Omental fat pad (tissue), 4 donors: Measurements from ENCODE around the gene ETV7. TPM values are rescaled to one million over a fixed set of nuclear protein-coding genes. Genes with fewer than 3 reads are reported as not detected.

Experiments used
- ATAC-seq: fragments of 150-250 bp; one replicate; pipeline ENCODE4 v1.9.1; 2016; ENCODE audit warnings: mild to moderate bottlenecking, moderate library complexity; ENCODE audit not compliant: low FRiP score
- DNase-seq: peaks from one replicate; pipeline ENCODE4 v3.0.0-alpha.2; 2019; ENCODE audit warnings: low spot score
- CTCF ChIP-seq, 3 donors: fragments of 450-650 bp; IDR thresholded peaks; one replicate each; pipeline ENCODE4 v1.5.1; 2016 to 2017; ENCODE audit warnings: antibody characterized with exemption in 3 of 3, mild to moderate bottlenecking in 3 of 3, moderate library complexity in 2 of 3
- total RNA-seq, 4 donors: library from RNA; depleted of rRNA; stranded (reverse); fragments of >200 nt; gene quantifications; one replicate each; pipeline ENCODE4 v1.1.0, GENCODE V29; 2016

Gene ETV7
- total RNA-seq, 4 donors from 2014 or later = 0.56 to 5.9 (median 2.8) TPM

GRCh38 chr6:36404164-36404563 is 16.7 kb upstream of the ETV7 start:
- no peak for ATAC-seq
- no peak for TF ChIP-seq CTCF (IDR thresholded peaks at IDR 0.05)

GRCh38 chr6:36402481-36402880 is 15.0 kb upstream of the ETV7 start:
- no peak for DNase-seq
- no peak for TF ChIP-seq CTCF (IDR thresholded peaks at IDR 0.05)
- no peak for ATAC-seq

More at GRCh38 chr6:36404164-36404563, 16.7 kb upstream of the ETV7 start:
- DNase-seq = no peak

GRCh38 chr6:36399970-36400369 is 12.5 kb upstream of the ETV7 start:
- ATAC-seq = no peak
- DNase-seq = no peak
- TF ChIP-seq CTCF (IDR thresholded peaks at IDR 0.05) = no peak

- DNase-seq = no peak
- no peak for ATAC-seq
- TF ChIP-seq CTCF (IDR thresholded peaks at IDR 0.05) = no peak
Measured at GRCh38 chr6:36392621-36393020, 5.2 kb upstream of the ETV7 start.

- TF ChIP-seq CTCF (IDR thresholded peaks at IDR 0.05) = no peak
- ATAC-seq = no peak
- DNase-seq = no peak
Measured at GRCh38 chr6:36389353-36389752, 1.9 kb upstream of the ETV7 start.

- ATAC-seq (peak; percentile 59), DNase-seq (no peak)
Measured at GRCh38 chr6:36386495-36387439, 702 bp downstream of the ETV7 start.

More at GRCh38 chr6:36386495-36387439, 702 bp downstream of the ETV7 start:
- TF ChIP-seq CTCF (IDR thresholded peaks at IDR 0.05) = no peak
